NCI-H82 treated with DMSO at 0.1 percent for 48 hours (cell line): Measurements from ENCODE around the gene EPHB2.

Experiments
- DNase-seq: peaks from one replicate; lab custom pipeline; 2025; ENCODE audit not compliant: unreplicated experiment; lab: John Stamatoyannopoulos, UW

EPHB2 gene

GRCh38 chr1:22875841-22876240 is 165.2 kb downstream of the EPHB2 start:
- DNase-seq, result no peak

- DNase-seq, result peak; percentile 77
Measured at GRCh38 chr1:22876359-22877111, 165.9 kb downstream of the EPHB2 start.

GRCh38 chr1:22877112-22877915 is 166.7 kb downstream of the EPHB2 start:
- DNase-seq, result no peak

- DNase-seq, result no peak
Measured at GRCh38 chr1:22877980-22878379, 167.3 kb downstream of the EPHB2 start.

GRCh38 chr1:22878626-22879025 is 168.0 kb downstream of the EPHB2 start:
- DNase-seq, result no peak

GRCh38 chr1:22879445-22879844 is 168.8 kb downstream of the EPHB2 start:
- DNase-seq, result no peak

- no peak for DNase-seq
Measured at GRCh38 chr1:22880174-22880601, 169.5 kb downstream of the EPHB2 start.

GRCh38 chr1:22883406-22883805 is 172.8 kb downstream of the EPHB2 start:
- no peak for DNase-seq

- no peak for DNase-seq
Measured at GRCh38 chr1:22884806-22885530, 174.3 kb downstream of the EPHB2 start.

GRCh38 chr1:22886211-22886610 is 175.6 kb downstream of the EPHB2 start:
- no peak for DNase-seq

GRCh38 chr1:22887491-22887890 is 176.9 kb downstream of the EPHB2 start:
- no peak for DNase-seq

GRCh38 chr1:22888320-22889075 is 177.9 kb downstream of the EPHB2 start:
- DNase-seq, result no peak

- peak; percentile 30 for DNase-seq
Measured at GRCh38 chr1:22889213-22889827, 178.7 kb downstream of the EPHB2 start.

- no peak for DNase-seq
Measured at GRCh38 chr1:22892789-22893188, 182.2 kb downstream of the EPHB2 start.

- no peak for DNase-seq
Measured at GRCh38 chr1:22893292-22893691, 182.7 kb downstream of the EPHB2 start.

GRCh38 chr1:22895357-22895756 is 184.7 kb downstream of the EPHB2 start:
- no peak for DNase-seq

- no peak for DNase-seq
Measured at GRCh38 chr1:22896184-22896583, 185.5 kb downstream of the EPHB2 start.

- no peak for DNase-seq
Measured at GRCh38 chr1:22900451-22900850, 189.8 kb downstream of the EPHB2 start.

- no peak for DNase-seq
Measured at GRCh38 chr1:22903113-22903512, 192.5 kb downstream of the EPHB2 start.

GRCh38 chr1:22906968-22907367 is 196.3 kb downstream of the EPHB2 start:
- no peak for DNase-seq
